Measurements from ENCODE around the gene TUBA8.
A peak's percentile ranks its signal among the peaks of the same experiment; 100 is the strongest.
"Not testable (repeated sequence)": the region's sequence is repeated elsewhere in the genome, so short reads cannot be mapped to it uniquely, and the experiment has no call there.

Gene TUBA8

DNA sequence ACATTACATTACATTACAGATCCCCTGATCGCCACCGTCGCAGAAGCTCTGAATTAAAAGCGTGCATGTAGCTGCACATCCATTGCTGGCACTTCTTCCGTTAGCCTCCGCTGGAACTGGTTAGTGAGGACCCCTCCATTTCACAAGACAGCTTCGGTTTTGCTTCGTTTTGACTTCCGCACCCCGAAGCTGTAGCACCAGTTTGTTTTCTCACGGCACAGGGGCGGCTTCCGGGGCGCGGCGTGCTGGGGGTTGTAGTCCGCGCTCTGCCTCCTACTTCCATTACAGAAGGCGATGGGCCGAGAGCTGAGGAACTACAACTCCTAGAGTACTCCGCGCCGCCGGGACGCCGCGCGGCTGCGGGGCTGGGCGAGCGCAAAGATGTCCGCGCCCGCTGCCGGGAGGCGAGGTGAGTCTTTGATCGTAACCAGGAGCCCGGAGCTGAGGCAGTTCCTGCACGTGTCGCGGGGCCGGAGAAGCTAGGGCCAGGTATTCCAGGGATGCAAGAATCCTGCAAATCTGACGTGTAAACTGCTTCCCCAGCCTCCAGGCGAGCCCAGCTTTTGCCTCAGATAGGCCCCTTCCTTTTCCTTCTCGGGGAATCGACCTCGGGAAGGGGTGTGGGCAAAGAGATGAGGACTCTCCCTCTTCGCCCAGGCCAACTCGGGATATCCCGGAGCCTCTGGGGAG, 32.8 kb upstream of the TUBA8 start, which contains the start of gene PEX26:
Gene PEX26 (plus strand): TSS at position 352 of the 690 bp plus-strand sequence. CDS start 387 bp downstream, outside the sequence.
- peak; percentile 96 for DNase-seq

DNA sequence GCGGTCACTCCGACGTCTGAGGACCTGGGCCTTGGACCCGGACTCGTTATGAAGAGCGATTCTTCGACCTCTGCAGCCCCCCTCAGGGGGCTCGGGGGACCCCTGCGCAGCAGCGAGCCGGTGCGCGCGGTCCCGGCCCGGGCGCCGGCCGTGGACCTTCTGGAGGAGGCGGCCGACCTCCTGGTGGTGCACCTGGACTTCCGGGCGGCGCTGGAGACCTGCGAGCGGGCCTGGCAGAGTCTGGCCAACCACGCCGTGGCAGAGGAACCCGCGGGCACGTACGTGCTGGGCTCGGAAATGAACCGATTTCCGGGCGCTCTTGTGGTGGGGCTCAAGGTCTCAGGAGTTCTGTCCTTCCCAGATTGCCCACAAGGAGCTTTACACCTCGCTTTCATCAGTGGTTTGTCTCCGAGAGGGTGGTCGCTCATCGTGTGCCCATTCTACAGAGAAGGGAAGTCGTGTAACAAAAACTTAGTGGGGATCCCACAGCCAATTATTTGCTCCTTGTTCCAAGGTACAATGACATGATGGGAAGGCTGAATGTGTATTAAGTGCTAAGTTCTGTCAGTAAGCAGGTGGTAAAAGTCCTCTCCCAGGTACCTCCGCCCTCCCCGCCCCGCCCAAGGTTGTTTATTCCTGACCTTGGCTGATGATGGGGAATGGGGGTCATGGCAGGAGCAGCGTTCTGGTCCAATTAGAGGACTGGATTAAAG, 32.1 kb upstream of the TUBA8 start:
- DNase-seq = peak; percentile 15 to 39

DNA sequence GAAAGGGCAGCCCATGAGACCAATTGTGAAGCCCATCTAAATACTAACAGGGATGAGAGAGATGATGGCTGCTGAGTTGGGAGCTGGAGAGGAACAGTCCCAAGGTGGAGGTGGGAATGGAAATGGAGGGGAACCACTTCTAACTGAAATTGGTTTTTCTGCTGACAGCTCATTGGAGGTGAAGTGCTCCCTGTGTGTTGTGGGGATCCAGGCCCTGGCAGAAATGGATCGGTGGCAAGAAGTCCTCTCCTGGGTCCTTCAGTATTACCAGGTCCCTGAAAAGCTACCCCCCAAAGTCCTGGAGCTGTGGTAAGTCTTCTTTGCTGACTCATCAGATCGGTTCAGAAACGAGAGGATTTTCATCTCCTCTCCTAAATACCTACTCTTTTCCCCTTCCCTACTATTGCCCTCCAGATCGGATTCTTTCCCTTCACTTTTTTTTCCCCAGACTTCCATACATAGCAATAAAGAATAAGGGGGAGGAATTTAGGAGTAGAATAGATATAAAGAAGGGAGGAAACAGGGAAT, 30.8 kb upstream of the TUBA8 start:
- DNase-seq = no peak

DNA sequence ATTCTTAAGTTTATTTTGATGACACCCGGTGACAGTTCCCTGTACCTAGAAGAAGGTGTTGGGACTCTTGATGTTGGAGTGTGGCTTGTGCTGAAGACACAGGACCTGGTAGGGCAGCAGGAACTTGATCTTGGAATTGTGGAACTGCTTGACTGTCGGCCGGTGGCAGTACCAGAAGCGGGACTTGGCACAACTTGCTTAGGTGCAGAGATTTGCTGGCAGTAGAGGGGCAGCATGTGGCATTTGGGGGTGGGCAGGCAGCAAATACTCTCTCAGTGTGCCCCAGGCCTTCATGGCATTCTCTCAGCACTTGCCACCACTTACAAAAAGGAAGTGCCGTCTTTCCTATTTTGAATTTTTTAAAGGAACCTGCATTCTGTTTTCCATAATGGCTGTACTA, 29.2 kb upstream of the TUBA8 start:
- DNase-seq = no peak

DNA sequence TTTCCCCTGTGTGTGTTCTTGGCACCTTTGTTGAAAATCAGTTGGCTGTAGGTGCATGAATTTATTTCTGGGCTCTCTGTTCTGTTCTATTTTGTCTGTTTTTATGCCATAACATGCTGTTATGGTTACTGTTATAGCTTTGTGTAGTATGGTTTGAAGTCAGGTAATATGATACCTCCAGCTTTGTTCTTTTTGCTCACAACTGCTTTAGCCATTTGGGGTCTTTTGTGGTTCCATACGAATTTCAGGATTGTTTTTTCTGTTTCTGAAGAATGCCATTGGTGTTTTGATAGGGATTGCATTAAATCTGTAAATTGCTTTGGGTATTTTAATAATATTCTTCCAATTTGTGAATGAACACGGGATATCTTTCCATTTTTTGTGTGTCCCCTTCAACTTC, 28.1 kb upstream of the TUBA8 start:
- DNase-seq = no peak

DNA sequence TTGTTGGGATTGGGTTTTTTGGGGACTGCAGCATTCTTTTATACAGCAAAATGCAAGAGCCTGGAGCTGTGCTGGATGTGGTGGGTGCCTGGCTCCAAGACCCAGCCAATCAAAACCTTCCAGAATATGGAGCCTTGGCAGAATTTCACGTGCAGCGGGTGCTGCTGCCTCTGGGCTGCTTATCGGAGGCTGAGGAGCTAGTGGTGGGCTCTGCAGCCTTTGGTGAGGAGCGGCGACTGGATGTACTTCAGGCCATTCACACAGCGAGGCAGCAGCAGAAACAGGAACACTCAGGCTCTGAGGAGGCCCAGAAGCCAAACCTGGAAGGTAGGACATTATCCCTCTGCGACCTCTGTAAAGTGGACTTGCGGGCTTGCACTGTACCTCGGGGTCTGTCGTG, 27.2 kb upstream of the TUBA8 start:
- DNase-seq = no peak

DNA sequence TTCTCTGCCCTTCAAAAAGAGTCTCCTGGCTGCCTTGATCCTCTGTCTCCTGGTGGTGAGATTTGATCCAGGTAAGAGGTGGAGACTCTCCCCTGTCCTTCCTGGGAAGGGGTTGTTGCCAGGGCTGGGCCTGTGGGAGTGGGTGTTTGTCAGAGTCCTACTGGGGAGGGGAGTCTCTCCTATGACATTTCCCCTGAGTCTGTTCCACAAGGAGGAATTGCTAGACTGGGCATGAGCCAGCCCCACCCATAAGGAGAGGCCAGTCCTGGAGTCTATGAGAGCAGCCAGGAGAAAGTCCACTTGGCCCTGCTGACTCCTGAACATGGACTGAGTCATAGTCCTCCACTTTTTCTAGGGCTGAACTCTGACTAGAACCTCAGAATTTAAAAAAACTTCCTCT, 25.4 kb upstream of the TUBA8 start:
- no peak for DNase-seq

DNA sequence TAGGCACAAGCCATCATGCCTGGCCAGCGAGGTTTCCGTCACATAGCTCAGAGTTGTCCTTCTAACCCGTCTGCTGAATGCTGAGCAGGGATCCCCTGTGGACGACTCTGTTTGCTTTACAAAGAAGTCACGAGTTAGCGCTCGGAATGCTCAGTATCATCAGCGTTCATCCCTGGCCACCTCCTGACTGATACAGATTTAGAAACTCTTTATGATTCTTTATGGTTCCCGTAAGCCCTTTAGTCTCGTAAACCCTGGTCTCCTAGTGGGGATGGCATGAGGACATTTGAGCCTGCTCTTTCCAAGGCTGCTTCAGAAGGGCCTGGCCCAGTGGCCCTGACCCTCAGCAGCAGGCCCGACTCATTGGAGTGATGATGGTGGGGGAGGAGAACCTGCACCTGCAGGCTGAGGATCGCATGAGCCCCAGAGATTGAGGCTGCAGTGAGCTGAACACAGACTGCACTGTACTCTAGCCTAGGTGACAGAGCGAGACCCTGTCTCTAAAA, 23.2 kb upstream of the TUBA8 start:
- DNase-seq = no peak

DNA sequence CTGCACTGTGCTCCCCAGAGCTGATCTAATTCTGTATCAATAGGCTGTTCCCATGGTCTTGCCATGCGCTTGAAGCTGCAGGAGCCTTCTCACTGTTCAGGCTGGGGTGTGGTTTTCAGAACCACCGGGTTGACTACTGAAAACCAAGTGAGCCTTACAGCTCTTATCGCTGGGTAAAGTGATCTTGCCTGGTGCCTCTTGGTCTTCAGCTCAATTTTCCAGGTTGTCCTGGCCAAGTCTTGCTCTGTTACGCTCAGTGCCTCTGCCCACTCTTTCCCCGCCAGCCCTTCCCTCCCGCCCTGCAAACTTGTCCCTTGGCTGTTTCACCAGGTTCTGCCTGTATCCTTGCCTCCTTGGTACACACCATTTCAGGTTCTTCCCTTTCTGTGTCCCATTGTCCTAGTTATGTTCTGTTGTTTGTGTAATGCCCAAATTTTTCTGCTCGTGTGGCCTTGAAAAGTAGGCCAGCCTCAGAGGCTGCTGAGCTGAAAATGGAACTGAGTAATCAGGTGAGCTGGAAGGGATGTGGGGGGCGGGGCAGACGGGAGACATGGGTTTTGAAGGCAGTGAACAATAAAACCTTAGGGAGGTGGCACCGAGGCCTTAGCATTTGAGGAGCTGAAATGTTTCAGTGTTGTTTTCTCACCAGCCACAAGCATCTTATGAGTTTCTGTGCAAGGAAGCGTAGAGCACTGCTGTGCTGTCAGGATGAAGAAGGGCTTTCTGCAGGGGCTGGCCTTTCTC, 21.6 kb upstream of the TUBA8 start:
- no peak for DNase-seq

DNA sequence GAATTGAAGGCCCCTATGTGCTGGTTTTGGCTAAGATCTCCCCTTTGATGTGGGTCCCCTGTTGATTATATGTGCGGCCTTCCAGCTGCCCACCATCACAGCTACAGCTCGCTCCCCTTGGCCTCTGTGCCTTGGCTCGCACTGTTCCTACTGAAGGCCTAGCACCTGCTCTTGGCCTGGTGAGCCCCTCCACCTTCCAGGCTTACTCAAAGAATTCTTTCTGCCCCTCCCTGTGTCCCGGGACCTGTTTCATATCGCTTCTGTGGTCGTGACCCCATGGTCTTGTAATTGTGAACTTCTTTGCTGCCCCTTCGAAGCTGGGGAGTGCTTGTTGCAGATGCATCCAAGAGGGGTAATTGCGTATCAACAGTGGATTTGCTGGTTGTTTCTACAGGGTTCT, 20.3 kb upstream of the TUBA8 start:
- DNase-seq = no peak

DNA sequence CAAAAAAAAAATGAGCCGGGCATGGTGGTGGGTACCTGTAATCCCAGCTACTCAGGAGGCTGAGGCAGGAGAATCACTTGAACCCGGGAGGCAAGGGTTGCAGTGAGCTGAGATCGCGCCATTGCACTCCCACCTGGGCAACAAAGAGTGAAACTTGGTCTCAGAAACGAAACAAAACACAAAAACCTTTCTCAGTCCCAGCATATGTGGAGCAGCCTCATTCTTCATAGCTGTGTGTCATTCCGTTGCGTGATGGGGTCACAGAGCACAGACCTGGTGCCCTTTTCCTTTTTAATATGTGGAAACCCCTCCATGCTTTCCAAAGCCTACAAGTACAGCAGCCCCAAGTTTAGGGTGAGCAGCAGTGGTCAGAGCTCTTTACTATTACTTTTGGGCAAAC, 19.1 kb upstream of the TUBA8 start:
- no peak for DNase-seq

DNA sequence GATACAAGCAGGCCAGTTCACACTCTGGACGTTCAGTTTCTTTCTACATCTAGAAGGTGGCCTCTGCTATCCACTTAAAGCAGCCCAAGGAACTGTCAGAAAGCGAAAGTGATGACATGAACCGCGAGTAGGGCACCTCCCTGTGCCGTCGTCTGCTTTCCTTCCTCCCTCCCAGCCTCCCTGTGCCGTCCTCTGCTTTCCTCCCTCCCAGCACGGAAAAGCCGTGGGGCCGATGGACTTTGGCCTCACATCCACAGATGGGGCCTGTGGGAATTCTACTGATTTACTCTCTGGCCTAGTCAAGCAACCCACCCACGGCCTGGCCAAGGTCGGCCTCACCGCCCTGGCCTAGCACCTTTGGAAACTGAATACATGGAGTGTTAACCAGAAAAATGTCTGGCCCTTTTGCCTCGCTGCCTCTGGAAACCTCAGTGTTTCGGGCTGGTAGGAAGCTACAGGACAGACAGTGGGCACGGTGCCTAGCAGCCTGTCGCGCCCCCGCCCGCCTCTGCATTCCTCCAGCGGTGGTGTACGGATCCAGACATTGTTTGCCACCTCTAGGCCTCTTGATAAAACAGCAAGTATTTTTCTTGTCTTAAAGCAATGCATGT, 18.6 kb upstream of the TUBA8 start:
- peak in 1 of 2 donors; percentile 51 for DNase-seq

DNA sequence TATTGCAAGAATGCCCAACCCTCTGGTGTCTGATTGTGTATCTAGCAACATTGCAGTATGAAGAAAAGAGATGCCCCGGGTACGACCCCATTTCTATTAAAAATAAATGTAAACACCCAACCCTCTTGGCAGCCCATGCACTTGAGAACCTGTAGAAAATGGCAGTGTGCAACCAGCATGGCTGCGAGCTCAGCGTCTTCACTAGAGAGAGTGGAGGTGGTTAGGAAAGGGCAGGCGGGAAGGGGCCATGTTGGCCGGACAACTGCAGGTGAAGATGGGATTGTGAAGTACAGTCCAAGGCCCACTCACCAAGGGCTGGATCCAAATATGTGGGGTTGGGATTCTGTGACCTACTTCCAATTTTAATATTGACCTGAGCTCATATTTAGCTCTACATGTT, 16.9 kb upstream of the TUBA8 start:
- DNase-seq = no peak

DNA sequence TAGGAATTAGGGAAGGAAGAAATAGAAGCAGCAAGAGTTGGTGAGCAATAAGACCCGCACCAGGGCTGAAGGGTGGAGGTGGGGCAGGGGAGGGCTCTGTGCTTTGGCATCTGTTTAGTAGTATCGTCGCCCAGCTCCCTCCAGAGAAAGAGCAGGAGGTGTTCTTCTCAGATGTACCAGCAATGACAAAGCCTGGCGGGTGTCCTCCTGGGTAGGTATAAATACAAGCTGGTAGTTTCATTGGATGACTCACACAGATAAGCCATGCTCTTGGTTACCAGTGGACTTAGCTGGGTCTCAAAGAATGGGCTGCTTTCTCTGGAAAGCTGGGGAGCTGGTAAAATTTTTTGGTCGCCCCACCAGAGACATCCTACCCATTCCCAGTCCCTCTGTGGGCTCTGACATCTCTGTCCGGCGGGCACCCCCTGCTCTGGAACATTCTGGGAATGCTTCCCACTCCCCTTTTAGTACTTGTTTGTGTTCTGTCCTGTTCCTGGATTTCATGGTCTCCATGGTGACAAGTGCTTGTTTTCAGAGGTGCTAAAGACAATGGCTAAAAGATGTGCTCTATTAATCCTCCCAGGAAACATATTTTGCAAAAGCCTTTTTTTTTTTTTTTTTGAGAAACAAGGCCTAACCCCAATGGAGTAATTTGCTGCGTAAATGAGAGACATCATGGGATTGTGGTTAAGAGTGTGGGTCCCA, 15.4 kb upstream of the TUBA8 start:
- DNase-seq = no peak

DNA sequence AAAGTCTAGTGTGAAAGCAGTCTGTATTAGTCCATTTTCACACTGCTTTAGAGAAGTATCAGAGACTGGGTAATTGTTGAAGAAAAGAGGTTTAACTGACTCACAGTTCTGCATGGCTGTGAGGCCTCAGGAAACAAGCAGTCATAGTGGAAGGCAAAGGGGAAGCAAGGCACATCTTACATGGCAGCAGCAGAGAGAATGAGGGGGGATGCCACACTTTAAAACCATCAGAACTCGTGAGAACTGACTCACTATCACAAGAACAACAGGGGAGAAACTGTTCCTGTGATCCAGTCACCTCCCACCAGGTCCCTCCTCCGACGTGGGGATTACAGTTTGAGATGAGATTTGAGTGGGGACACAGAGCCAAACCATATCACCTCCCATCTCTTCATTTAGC, 13.8 kb upstream of the TUBA8 start:
- DNase-seq = no peak

DNA sequence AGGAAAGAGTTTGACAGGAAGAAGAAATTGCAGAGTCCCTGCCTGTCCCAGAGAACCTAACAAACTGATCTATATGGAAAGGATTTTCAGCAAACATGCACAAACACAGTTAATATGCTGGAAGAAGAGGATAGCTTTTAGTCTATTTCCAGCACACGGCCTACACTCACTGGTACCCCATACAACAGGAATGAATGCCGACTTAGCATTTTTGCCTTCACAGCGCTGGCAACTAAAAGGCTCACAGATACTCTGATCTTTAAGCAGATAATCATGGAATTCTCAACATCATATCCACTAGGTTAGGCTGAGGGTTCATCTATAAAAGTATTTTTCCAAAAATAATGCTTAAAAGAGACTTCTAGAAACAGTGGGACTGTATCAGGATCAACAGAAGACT, 9.8 kb upstream of the TUBA8 start:
- DNase-seq = no peak

DNA sequence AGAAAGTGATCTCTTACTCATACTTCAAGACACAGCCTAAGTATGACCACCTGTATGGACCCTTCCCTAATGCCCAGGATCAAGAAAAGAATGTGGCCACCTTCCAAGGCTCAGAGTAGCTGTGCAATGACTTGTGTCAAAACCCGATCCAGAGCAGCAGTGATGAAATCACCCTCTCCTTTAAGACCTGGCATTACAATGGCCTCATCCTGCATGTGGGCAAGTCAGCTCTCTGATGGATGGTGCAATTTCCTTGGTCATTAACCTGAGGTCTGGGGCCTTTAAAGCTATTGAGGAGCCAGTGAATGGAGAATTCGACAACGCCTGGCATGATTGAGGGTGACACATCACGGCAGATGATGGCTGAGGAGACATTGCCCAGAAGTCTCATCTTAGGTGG, 9.1 kb upstream of the TUBA8 start:
- DNase-seq = no peak

DNA sequence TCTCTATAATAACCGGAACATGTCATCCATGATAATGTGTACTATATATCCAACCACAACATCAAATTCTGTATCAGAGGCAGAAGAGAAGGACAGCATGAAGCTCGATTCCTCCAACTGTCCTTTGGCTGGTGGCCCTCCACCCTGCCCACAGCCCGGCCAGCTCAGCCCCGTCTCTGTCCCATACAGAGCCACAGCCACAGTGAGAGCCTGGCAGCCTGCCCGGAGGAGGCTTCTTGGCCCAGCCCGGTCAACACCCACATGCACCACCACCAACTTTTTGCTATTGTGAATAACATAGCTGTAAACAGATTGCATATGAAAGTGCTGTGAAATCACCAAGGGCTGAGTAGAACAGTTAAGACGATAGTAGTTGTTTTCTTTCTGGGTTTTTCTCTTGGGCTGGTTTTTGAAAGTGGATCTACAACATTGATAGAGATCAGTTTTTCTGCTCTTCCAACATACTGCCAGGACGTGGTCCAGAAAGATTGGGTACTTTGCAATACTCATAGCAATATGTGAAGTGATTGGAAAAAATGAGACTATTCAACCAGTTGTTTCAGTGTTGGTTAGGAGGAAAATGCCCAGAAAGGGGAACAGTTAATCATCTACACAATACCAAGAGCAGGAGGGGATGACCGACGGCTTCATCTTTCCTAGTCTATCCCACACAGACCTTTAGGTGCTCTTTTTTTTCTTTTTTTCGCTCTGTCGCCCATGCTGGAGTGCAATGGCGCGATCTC, 6.9 kb upstream of the TUBA8 start:
- DNase-seq = no peak

DNA sequence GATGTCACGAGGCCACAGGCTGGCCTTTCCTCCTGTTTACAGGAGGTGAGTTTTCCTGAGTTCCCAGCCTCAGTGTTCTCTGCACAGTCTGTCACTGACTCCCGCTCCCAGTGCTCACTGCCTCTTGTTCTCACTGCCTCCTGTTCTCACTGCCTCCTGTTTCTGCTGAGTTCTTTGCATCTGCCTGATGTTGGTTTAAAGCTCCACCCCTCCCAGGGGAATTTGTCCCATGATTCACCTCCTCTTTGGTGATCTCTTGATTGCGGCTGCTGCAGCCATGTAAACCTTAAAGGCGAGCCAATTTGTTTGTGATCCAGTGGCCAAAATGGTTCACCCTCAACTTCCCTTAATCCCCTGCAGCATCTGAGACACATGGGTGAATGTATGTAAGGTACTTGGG, 6.0 kb upstream of the TUBA8 start:
- DNase-seq = no peak

DNA sequence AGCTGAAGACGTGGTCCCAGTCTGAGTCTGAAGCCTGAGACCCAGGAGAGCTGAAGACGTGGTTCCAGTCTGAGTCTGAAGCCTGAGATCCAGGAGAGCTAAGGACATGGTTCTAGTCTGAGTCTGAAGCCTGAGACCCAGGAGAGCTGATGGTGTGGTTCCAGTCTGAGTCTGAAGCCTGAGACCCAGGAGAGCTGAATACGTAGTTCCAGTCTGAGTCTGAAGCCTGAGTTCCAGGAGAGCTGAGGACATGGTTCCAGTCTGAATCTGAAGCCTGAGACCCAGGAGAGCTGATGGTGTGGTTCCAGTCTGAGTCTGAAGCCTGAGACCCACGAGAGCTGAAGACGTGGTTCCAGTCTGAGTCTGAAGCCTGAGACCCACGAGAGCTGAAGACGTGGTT, 4.6 kb upstream of the TUBA8 start:
- not testable (repeated sequence) for DNase-seq

DNA sequence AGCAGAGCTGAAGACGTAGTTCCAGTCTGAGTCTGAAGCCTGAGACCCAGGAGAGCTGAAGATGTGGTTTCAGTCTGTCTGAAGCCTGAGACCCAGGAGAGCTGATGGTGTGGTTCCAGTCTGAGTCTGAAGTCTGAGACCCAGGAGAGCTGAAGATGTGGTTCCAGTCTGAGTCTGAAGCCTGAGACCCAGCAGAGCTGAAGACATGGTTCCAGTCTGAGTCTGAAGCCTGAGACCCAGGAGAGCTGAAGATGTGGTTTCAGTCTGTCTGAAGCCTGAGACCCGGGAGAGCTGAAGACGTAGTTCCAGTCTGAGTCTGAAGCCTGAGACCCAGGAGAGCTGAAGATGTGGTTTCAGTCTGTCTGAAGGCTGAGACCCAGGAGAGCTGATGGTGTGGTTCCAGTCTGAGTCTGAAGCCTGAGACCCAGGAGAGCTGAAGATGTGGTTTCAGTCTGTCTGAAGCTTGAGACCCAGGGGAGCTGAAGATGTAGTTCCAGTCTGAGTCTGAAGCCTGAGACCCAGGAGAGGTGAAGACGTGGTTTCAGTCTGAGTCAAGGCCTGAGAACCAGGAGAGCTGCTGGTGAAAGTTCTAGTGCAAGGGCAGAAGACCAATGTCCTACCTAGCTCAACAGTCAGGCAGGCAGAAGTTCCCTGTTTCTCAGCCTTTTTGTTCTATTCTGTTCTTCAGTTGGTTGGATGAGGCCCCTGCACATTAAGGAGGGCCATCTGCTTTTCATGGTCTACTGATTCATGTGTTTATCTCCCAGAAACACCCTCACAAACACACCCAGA, 3.9 kb upstream of the TUBA8 start:
- DNase-seq = not testable (repeated sequence)

Data from CD4-positive, alpha-beta T cell treated with Interleukin-4 for 1 hour (primary cell).